GM18505 (cell line): ENCODE data around the gene IL4.
A peak's percentile ranks its signal among the peaks of the same experiment; 100 is the strongest.
"Not testable (repeated sequence)": the region's sequence is repeated elsewhere in the genome, so short reads cannot be mapped to it uniquely, and the experiment has no call there.

Experiments
- ATAC-seq: cut with Tn5 transposase; IDR thresholded peaks from one replicate; pipeline ENCODE4 v1.9.1; 2021; ENCODE audit not compliant: unreplicated experiment
- POLR2A ChIP-seq: IDR thresholded peaks from 4 replicates; pipeline ENCODE4 v1.6.1; 2011; ENCODE audit warnings: borderline replicate concordance; ENCODE audit not compliant: insufficient read depth, insufficient read length; ENCODE audit errors: extremely low read depth

Gene IL4

GRCh38 chr5:132673939-132674630 lies at the start of gene IL4:
Gene IL4, plus strand, starts transcription at chr5:132673989. Its CDS starts 62 bp downstream, at chr5:132674051.
- TF ChIP-seq POLR2A: no peak
- ATAC-seq: no peak

- no peak for TF ChIP-seq POLR2A
- ATAC-seq: no peak
Measured at GRCh38 chr5:132627470-132627869, 46.3 kb upstream of the IL4 start.

DNA sequence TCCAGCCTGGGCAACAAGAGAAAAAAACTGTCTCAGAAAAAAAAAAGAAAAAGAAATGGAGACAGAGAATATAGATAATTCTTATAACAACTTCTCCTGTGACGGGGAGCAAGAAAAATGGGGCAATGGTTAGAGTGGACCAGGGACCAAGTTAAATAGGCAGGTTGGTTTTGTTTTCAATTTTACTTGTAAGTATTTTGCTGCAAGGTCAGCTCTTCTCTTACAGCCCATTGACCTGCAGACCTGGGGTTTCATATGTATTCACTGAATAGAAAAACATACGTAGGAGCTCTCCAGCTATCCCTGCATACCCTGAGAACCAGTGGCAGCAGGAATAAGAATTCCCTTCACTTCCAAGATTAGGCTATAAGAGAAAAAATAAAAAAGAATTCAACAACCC lies 45.0 kb upstream of the IL4 start:
- no peak for ATAC-seq
- no peak for TF ChIP-seq POLR2A

- ATAC-seq: peak; percentile 51
- TF ChIP-seq POLR2A: no peak
Measured at GRCh38 chr5:132629230-132629944, 44.4 kb upstream of the IL4 start.

DNA sequence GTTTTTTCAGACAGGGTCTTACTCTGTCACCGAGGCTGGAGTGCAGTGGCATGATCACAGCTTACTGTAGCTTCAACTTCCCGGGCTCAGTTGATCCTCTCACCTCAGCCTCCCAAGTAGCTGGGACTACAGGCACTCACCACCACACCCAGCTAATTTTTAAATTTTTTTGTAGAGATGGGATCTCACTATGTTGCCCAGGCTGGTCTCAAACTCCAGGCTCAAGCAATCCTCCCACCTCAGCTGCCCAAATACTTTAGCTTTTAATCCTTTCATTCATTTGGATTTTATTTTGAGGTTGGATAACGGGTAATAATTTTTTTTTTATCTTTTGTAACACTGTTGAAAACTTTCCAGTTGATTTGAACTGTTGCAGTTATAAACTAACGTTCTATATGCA lies 40.2 kb upstream of the IL4 start:
- ATAC-seq: not testable (repeated sequence)

GRCh38 chr5:132635873-132636272 lies 37.9 kb upstream of the IL4 start:
- no peak for TF ChIP-seq POLR2A
- peak; percentile 36 for ATAC-seq

- no peak for TF ChIP-seq POLR2A
- no peak for ATAC-seq
Measured at GRCh38 chr5:132637241-132637640, 36.5 kb upstream of the IL4 start.

DNA sequence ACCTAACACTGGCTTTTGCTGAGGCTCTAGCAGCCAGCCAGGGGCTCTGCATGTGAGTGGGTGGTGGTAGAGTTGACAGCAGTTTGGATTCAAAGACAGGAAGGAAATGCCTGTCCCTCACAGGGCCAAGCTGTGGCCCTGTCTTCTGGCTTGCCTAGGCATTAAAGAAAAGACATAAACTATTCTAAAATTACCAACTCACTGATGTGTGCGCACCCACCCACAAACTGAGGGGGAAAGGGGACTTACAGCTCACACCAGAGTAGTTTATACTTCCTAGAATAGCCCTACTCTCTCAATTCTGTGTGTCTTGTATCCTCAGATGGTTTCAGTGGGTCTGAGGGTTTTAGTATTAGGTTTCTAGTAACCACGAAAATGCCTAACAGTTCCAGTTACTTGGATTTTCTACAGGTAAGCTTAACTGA lies 34.1 kb upstream of the IL4 start:
- peak; percentile 65 for ATAC-seq

GRCh38 chr5:132640613-132641012 lies 33.2 kb upstream of the IL4 start:
- no peak for TF ChIP-seq POLR2A
- ATAC-seq: no peak

More for the DNA sequence above, 34.1 kb upstream of the IL4 start:
- TF ChIP-seq POLR2A: peak; percentile 17

- ATAC-seq: no peak
- no peak for TF ChIP-seq POLR2A
Measured at GRCh38 chr5:132641241-132641723, 32.5 kb upstream of the IL4 start.

- no peak for ATAC-seq
- TF ChIP-seq POLR2A: no peak
Measured at GRCh38 chr5:132641841-132642240, 31.9 kb upstream of the IL4 start.

- ATAC-seq: no peak
- no peak for TF ChIP-seq POLR2A
Measured at GRCh38 chr5:132644177-132644576, 29.6 kb upstream of the IL4 start.

DNA sequence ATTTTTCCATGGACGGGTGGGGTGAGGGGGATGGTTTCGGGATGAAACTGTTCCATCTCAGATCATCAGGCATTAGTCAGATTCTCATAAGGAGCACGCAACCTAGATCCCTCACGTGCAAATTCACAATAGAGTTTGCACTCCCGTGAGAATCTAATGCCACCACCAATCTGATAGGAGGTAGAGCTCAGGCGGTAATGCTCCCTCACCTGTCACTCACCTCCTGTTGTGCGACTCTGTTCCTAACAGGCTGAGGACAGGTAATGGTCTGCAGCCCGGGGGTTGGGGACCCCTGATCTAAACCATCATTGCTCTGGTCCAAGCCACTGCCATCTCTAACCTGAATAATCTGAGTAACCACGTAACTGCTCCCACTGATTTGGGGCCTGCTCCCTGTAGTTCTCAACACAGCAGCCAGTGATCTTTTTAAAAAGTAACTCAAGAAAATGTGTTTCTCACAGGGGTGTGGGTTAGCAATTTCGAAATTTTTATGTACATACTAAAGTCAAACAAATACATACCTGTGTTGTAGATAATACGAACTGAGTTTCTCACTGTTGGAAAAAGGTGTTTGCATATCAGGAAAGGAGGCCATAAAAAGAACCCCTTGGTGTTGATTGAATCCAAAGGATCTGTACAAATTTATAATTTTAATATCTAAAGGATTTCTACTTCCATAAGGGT lies 27.1 kb upstream of the IL4 start:
- no peak for TF ChIP-seq POLR2A
- no peak for ATAC-seq

DNA sequence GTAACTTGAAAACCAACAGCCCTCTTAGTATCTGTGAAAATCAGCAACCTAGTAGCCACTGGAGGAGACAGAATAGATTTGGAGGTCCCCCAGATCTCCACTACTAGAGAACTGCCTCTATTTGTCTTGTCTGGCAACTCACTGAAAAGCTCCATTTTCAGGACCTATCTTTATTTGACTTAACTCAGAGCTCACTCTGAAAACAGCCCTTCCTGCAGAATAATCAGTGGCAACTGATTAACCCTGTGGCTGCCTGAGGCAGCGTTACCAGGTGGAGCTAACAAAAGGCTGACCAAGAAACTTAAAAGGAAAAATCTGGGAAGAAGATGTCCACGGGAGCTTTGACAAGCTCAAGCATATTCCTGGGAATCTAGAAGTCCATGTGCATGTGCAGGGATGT lies 26.3 kb upstream of the IL4 start:
- ATAC-seq: no peak

DNA sequence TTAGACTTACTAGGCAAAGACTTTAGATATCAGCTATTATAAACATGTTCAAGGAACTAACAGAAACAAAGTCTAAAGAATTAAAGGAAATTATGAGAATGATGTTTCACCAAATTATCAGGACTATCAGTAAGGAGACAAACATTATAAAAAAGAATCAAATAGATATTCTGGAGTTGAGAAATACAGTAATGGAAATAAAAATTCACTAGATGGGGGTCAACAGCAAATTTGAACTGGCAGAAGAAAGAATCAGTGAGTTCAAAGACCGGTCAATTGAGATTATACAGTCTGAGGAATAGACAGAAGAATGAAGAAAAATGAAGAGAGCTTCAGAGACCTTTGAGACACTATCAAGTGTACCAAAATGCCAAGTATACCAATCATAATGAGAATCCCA lies 25.4 kb upstream of the IL4 start:
- no peak for TF ChIP-seq POLR2A
- ATAC-seq: no peak

More for the DNA sequence above, 26.3 kb upstream of the IL4 start:
- TF ChIP-seq POLR2A: no peak
